NCI-H2227 treated with DMSO at 0.1 percent for 48 hours (cell line): ENCODE measurements around the gene IQCK.

Source experiments
- DNase-seq: peaks from one replicate; lab custom pipeline; 2025; lab: John Stamatoyannopoulos, UW

IQCK gene

DNA sequence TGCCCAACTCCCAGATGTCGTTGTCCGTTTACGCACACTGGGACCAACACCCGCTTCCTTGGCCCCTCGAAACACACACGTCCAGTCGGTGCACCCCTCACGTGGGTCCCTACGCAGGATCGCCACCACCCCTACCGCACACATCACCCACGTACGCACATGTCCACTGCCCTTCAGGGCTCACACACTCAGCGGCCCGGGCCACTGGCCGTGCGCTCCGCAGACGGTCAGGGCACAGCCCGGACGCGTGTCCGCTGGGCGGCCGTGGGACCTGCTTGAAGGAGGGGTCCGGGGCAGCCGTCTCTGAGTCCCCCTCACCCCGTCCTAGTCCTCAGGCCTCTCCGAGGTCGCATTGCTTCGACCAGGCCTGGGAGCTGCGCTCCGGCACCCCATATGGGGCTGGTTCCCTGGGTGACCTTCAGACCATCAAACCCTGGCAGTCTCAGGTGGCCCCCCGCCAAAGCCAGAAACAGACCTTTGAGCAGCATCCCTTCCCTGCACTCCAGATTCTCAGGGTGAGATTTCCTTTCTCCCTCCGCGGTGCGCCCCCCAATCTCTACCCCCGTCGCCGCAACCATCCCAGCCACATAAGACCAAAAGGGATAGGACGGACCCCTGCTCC is 167.5 kb downstream of the IQCK start:
- DNase-seq, result no peak

DNA sequence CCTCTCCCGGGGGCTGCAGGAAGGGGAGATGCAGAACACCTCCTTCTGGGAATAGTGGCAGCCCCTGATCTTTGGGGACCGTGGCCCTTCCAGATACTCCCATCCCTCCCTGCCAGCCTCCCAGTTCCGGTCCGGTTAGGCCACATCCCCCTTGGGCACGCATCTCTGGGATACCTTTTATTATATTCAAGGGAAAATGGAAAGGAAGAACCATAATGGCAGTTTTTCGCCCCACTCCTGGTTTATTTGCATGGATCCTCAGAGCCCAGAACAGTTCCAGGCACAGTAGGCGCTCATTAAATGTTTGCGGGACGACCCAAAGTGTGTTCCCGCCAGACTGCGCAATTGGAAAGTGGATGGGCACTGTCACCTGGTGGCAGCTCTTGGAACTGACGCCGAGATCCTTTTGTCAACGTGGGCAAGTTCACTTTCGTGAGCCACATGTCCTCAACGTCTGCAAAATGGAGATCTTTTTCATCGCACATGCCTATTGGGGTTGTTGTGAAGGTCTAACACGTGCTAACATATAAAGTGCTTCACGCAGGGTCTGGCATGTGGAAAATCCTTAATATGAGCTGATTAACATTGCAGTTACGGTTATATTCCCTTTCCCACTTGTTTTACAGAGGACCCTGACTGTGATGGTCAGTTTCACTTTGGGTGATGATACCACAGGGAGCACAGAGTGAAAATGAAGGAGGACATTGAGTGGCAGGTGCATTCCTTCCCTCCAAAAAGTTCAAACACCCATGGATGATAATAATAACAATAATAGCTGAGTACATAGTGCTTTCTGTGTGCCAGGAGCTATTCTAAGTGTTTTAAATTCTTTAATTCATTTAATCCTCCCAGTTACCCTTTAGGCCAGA is 168.2 kb downstream of the IQCK start:
- DNase-seq, result peak; percentile 82

DNA sequence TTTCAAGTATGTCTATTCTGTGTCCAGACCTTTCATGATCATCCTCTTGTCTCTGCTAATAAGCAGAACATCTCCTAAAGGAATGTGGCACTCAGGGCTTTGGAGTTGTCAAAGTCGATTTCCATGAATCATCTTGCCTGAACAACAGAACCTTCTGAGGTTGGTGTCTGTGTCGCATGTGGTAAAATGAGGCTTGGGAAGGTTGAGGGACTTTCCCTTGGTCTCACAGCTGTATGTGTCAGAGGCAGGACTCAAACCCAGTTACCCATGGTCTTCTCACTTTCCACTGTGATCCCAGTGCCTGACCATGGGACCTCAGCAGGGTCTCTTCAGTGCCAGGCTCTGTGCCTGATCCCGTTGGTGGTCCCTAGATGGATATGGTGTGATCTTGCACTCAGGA is 170.8 kb downstream of the IQCK start:
- no peak for DNase-seq

DNA sequence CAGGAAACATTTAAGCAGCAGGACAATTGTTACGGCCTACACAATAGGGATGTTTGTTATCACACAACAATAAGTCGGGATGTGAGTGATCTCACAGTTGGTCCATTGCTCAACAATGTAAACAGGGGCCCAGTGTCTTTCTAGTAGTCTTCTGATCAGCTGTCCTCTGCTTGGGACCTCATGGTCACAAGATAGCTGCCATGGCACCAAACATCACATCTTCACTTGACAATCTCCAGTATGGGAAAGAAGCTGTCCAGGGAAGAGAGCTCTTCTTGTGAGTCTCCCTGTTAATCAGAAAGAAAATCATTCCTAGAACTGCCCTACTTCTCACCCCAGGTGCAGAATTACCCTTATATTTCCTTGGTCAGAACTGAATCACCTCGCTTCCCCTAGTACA is 172.8 kb downstream of the IQCK start:
- no peak for DNase-seq

DNA sequence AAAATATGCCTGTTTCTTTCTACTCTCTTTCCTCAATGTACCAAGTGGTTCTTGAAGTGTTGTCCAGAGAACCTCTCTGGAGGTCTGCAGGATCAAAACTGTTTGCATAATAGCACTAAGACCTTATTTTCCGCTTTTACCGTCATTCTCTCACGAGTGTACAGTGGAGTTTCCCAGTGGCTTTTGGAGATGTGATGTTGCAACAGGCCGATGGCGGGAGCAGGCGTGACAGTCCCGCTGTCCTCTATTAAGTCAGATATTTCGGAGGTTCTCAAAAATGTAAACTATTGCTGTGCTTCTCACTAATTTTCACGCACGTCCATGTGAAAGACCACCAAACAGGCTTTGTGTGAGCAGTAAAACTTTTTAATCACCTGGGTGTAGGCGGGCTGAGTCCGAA is 174.8 kb downstream of the IQCK start:
- no peak for DNase-seq

DNA sequence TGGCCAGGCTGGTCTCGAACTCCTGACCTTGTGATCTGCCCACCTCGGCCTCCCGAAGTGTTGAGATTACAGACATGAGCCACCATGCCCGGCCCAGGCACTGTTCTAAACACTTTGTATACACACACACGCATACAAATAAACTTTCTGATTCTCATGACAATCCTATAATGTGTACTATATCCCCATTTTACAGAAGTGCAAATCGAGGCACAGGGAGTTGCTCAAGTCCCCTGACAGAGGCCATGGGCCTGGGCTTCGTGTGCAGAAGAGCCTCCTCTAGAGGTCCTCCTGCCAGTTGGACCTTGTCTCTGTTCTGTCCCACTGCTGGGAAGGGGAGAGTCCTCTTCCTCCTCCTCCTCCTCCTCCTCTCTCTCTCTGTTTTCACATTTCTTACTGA is 176.5 kb downstream of the IQCK start:
- DNase-seq, result no peak

DNA sequence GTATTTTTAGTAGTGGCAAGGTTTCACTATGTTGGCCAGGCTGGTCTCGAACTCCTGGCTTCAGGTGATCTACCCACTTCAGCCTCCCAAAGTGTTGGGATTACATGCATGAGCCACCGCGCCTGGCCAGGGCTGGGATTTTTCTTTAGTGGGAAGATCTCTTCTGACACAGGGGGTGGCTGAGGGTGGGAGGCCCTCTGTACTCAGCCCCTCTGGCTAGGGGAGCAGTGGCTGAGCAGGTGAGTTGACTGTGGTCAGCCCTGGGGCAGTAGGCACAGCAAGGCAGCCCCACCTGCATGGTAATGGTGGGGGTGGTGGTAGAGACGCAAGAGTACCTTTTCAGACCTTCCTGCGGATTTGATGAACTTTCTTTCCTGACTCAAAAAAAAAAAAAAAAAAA is 178.9 kb downstream of the IQCK start:
- no peak for DNase-seq

DNA sequence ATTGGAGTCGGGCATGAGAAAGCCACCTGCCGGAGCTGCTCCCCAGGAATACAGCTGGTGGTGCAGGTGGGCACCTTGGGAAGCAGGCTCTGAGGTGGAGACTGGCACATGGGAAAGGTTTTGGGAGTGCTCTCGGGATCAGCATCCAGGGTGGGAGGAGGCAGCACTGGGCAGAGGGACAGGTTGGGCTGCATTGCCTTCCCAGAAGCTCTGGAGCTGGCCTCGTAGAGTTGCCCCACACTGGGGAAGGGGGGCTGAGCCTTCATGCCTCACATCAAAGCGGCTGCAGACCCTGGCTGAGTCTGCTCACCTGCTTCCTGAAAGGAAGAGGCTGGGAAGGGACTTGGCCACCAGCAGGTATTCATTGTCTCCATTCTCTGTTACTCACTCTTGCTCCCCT is 180.1 kb downstream of the IQCK start:
- no peak for DNase-seq

DNA sequence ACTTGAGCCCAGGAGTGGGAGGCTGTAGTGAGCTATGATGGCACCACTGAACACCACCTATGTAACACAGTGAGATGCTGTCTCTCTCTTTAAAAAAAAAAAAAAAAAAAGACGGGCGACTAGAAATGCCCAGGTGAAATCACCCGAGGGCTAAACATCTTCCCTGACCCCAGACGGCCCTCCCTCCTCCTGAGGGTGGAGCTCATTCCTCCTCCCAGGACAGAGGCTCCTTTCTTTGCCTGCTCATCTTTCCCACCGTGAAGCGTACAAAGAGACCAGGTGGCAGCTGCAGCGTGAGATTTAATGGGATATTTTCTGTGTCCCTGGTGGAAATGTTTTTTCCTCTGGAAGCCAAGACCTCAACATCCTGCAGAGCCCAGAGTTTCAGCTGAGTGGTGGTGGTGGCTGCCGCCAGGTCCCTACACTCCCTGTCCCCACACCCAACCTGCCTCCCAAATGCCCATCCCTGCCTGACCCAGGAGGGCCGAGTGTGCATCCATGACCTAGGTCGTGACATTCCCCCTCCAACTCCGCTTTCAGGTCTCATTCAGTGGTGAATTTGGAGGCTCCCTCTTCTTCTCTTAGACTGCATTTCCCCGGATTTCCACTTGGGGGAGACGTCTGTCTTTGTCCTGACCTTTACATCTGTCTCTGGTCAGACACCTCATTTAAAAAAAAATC is 181.0 kb downstream of the IQCK start:
- peak; percentile 28 for DNase-seq

DNA sequence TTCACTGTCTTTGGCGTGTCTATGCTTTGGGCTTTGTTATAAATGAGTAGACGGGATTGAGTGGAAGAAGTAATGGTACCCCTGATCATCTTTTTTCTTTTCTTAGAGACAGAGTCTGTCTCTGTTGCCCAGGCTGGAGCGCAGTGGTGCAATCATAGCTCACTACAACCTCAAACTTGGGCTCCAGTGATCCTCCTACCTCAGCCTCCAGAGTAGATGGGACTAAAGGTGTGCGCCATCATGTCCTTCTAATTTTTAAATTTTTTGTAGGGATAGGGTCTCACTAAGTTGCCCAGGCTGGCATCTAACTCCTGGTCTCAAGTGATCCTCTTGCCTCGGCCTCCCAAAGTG is 181.5 kb downstream of the IQCK start:
- DNase-seq, result no peak

DNA sequence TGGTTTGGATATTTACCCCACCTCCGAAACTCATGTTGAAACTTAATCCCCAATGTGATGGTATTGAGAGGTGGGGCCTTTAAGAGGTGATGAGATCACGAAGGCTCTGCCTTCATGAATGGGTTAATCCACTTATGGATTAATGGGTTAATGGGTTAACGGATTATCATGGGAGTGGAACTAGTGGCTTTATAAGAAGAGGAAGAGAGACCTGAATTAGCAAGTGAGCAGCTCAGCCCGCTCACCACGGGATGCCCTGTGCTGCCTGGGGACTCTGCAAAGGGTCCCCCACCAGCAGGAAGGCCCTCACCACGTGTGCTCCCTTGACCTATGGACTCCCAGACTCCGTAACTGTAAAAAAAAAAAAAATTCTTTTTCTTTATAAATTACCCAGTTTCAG is 183.1 kb downstream of the IQCK start:
- no peak for DNase-seq

DNA sequence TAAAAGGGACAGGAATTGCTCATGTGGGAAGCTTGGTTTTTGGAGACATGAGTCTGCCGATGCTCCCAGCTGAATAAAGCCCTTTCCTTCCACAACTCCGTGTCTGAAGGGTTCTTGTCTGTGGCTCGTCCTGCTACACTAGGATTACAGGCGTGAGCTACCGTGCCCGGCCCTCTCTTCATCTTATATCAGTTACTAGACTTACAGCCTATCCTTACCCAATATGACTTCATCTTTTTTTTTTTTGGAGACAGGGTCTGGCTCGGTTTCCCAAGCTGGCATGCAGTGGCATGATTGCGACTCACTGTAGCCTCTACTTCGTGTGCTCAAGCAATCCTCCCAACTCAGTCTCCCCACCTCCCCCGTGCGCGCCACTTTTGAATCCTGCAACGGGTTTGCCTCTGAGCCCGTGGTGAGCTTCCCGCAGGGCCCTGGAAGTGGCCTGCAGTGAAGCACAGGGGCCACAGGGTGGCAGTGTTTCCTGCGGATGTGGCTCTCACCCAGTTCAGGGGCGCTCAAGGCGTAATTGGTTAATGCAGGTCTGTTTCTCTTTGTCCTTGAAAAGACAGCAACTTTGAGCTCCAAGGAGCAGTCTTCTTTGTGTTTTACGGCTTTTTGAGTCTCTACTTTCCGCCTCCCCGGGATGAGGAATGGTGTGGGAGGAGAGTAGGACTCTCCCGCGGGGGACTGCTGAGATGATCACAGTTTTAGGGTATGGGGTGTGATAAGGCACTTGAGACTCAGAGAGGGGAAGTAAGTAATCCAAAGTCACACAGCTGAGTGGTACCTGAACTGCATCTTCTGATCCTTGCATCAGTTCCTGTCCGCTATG is 189.3 kb downstream of the IQCK start:
- DNase-seq, result peak; percentile 83
